K562 (cell line): ENCODE results near the gene TMSB4X. TPM values are rescaled to one million over a fixed set of nuclear protein-coding genes. Genes with fewer than 3 reads are reported as not detected.

Experiments
- ATF1 ChIP-seq, 2 experiments: fragments of 450-650 bp in 1 of 2; IDR thresholded peaks; 2 replicates each; pipeline ENCODE4 v1.6.1; 2016; ENCODE audit warnings: missing compliant biosample characterization in 1 of 2, missing genetic modification characterization in 1 of 2
- ATF3 ChIP-seq, 2 experiments: fragments of 450-650 bp in 1 of 2; sonication (generic) in 1 of 2; formaldehyde crosslinking in 1 of 2; IDR thresholded peaks in 1 of 2; conservative IDR thresholded peaks in 1 of 2; 2 replicates each; pipeline versions ENCODE4 v1.6.1 to v1.8.1; 2016 to 2023; ENCODE audit warnings: mild to moderate bottlenecking in 2 of 2, moderate library complexity in 2 of 2, inconsistent platforms in 1 of 2, missing genetic modification reagents in 1 of 2
- ATF7 ChIP-seq: fragments of 450-650 bp; IDR thresholded peaks from 2 replicates; pipeline ENCODE4 v1.7.1; 2014; ENCODE audit warnings: mild to moderate bottlenecking, moderate library complexity
- CBFA2T3 ChIP-seq: fragments of 450-650 bp; IDR thresholded peaks from 2 replicates; pipeline ENCODE4 v1.6.1; 2017
- CBX3 ChIP-seq, 2 experiments: IDR thresholded peaks; 1 replicate in 1 of 2; 2 replicates in 1 of 2; pipeline ENCODE4 v1.6.1; 2012; ENCODE audit warnings: inconsistent platforms in 2 of 2, low read length in 2 of 2, borderline replicate concordance in 1 of 2, control low read depth in 1 of 2
- DPF2 ChIP-seq: fragments of 450-650 bp; IDR thresholded peaks from 2 replicates; pipeline ENCODE4 v1.6.1; 2016
- EP300 ChIP-seq: IDR thresholded peaks from 2 replicates; pipeline ENCODE4 v1.6.1; 2012; ENCODE audit warnings: low read length, improper control_type of control experiment
- GATA2 ChIP-seq: sonication (generic); formaldehyde crosslinking; IDR thresholded peaks from 2 replicates; pipeline ENCODE4 v1.4.0; 2020; ENCODE audit warnings: mild to moderate bottlenecking, missing genetic modification reagents
- HDAC2 ChIP-seq: fragments of 450-650 bp; IDR thresholded peaks from 2 replicates; pipeline ENCODE4 v1.6.1; 2016; ENCODE audit warnings: mild to moderate bottlenecking
- ILF3 ChIP-seq: fragments of 450-650 bp; IDR thresholded peaks from 2 replicates; pipeline ENCODE4 v1.6.1; 2018; ENCODE audit warnings: antibody characterized with exemption, mild to moderate bottlenecking, moderate library complexity, borderline replicate concordance
- JUND ChIP-seq, 2 experiments: IDR thresholded peaks; 2 replicates in 1 of 2; 3 replicates in 1 of 2; pipeline ENCODE4 v1.6.1; 2011; ENCODE audit warnings: borderline replicate concordance in 2 of 2, low read depth in 2 of 2, low read length in 2 of 2, improper control_type of control experiment in 1 of 2, missing biosample characterization in 1 of 2, missing genetic modification characterization in 1 of 2, missing genetic modification reagents in 1 of 2
- KDM4B ChIP-seq, 2 experiments: fragments of 450-650 bp in 1 of 2; sonication (generic) in 1 of 2; IDR thresholded peaks; 2 replicates each; pipeline ENCODE4 v1.6.1; 2016 to 2017; ENCODE audit warnings: borderline replicate concordance in 2 of 2, antibody characterized with exemption in 1 of 2, low read depth in 1 of 2, mild to moderate bottlenecking in 1 of 2
- MNT ChIP-seq, 2 experiments: fragments of 450-650 bp; conservative IDR thresholded peaks; 2 replicates each; pipeline ENCODE4 v1.6.1; 2017; ENCODE audit warnings: mild to moderate bottlenecking in 2 of 2, moderate library complexity in 2 of 2
- MTA1 ChIP-seq: fragments of 450-650 bp; IDR thresholded peaks from 2 replicates; pipeline ENCODE4 v1.6.1; 2017; ENCODE audit warnings: borderline replicate concordance
- NFE2 ChIP-seq: IDR thresholded peaks from 2 replicates; pipeline ENCODE4 v1.6.1; 2014; ENCODE audit warnings: antibody characterized with exemption, low read depth
- POLR2G ChIP-seq: fragments of 200-400 bp; formaldehyde crosslinking; IDR thresholded peaks from 2 replicates; pipeline ENCODE4 v1.6.1; 2017; ENCODE audit warnings: low read depth, mild to moderate bottlenecking, antibody characterized with exemption, low read length, moderate library complexity
- RBM25 ChIP-seq: fragments of 200-400 bp; formaldehyde crosslinking; IDR thresholded peaks from 2 replicates; pipeline ENCODE4 v1.6.1; 2018; ENCODE audit warnings: low read length, low read depth, moderate library complexity; ENCODE audit not compliant: severe bottlenecking
- RCOR1 ChIP-seq, 2 experiments: IDR thresholded peaks; 2 replicates each; pipeline ENCODE4 v1.6.1; 2012; ENCODE audit warnings: low read depth in 2 of 2, low read length in 2 of 2, borderline replicate concordance in 1 of 2, improper control_type of control experiment in 1 of 2
- SAFB2 ChIP-seq: fragments of 200-400 bp; formaldehyde crosslinking; IDR thresholded peaks from 2 replicates; pipeline ENCODE4 v1.6.1; 2018; ENCODE audit warnings: borderline replicate concordance, low read length, low read depth, moderate library complexity; ENCODE audit not compliant: severe bottlenecking
- SMAD4 ChIP-seq: fragments of 250-450 bp; sonication (Bioruptor Pico); conservative IDR thresholded peaks from 2 replicates; pipeline ENCODE4 v1.8.0; 2021; ENCODE audit warnings: inconsistent platforms, mild to moderate bottlenecking, moderate library complexity
- STAG1 ChIP-seq: sonication (generic); formaldehyde crosslinking; IDR thresholded peaks from 2 replicates; pipeline ENCODE4 v1.5.0; 2020; ENCODE audit warnings: missing genetic modification reagents, borderline replicate concordance
- SUPT5H ChIP-seq: fragments of 450-650 bp; IDR thresholded peaks from 2 replicates; pipeline ENCODE4 v1.6.1; 2016
- TCF15 ChIP-seq: fragments of 250-450 bp; sonication (Bioruptor Pico); IDR thresholded peaks from 2 replicates; pipeline ENCODE4 v1.8.0; 2022; ENCODE audit warnings: moderate library complexity, mild to moderate bottlenecking, inconsistent platforms
- TRIM24 ChIP-seq, 2 experiments: fragments of 450-650 bp; IDR thresholded peaks; 2 replicates each; pipeline ENCODE4 v1.6.1; 2016
- WHSC1 ChIP-seq: IDR thresholded peaks from one replicate; pipeline ENCODE4 v1.6.1; 2012; ENCODE audit warnings: low read length, control low read depth, inconsistent platforms
- ZNF589 ChIP-seq: fragments of 200-800 bp; sonication (Bioruptor generic); IDR thresholded peaks from 2 replicates; pipeline ENCODE4 v1.6.1; 2016; ENCODE audit warnings: low read depth, missing genetic modification characterization, missing compliant biosample characterization
- polyA plus RNA-seq, 8 experiments: library from polyadenylated mRNA; depleted of rRNA in 4 of 8; stranded (reverse) in 5 of 8; unstranded in 3 of 8; fragments of >200 nt; fragmentation: Nextera tagmentation in 2 of 8; fragmentation: Illumina TruSeq in 1 of 8; extraction: Ambion mirVana in 2 of 8; extraction: Trizol in 1 of 8; gene quantifications; 2 replicates each; pipeline versions ENCODE4 v1.2.1 to v1.2.3, GENCODE V29; 2011 to 2014; ENCODE audit warnings: inconsistent platforms in 1 of 8, missing spikeins in 1 of 8
- total RNA-seq, 7 experiments: library from RNA; depleted of rRNA in 6 of 7; stranded (reverse); fragments of >200 nt in 6 of 7; fragmentation: Illumina TruSeq in 2 of 7; extraction: Trizol in 2 of 7; gene quantifications; 2 replicates each; pipeline versions ENCODE4 v1.2.1 to v1.2.3, GENCODE V29; 2011 to 2021; ENCODE audit warnings: low replicate concordance in 1 of 7

The TMSB4X gene
- total and polyA plus RNA-seq, 9 of the 15 experiments (the other 6 are each of a cell fraction or from before 2014, with no cell fraction given): 1,035 to 2,035 (median 1,529) TPM

- TF ChIP-seq EP300 (peak; percentile 46; the same call in 1 of the 2 replicates), ZNF589 (CRISPR knock-in tag) (0 out of 2 replicates have a peak, but pooled peaks have one; percentile 18), WHSC1 (no peak), JUND (IDR thresholded peaks at IDR 0.05; ENCODE audit: borderline replicate concordance, low read depth, low read length) (peak; percentile 47; the same call in 1 of the 2 replicates), JUND (tag; IDR thresholded peaks at IDR 0.05; ENCODE audit: borderline replicate concordance, low read depth, low read length) (peak; percentile 50; the same call in 2 of the 3 replicates), GATA2 (no peak), MNT (conservative IDR thresholded peaks at IDR 0.05) (0 out of 4 replicates have a peak, but pooled peaks of 1 of the 2 experiments have one; percentile 23), SMAD4 (CRISPR knock-in tag) (no peak), RBM25 (no peak), RCOR1 (IDR thresholded peaks at IDR 0.05; ENCODE audit: borderline replicate concordance in 1 of 2, low read depth in 2 of 2, low read length in 2 of 2) (peak in 1 of 2 experiments; percentile 29; a peak in 1 of 4 replicates), CBFA2T3 (no peak), ATF3 (IDR thresholded peaks at IDR 0.05) (peak; percentile 47; the same call in 1 of the 2 replicates), ATF3 (CRISPR knock-in tag; conservative IDR thresholded peaks at IDR 0.05) (no peak), SUPT5H (no peak), SAFB2 (no peak), ATF1 (CRISPR knock-in tag; IDR thresholded peaks at IDR 0.05) (no peak), ATF1 (tag; IDR thresholded peaks at IDR 0.05) (peak; percentile 22; the same call in 1 of the 2 replicates), STAG1 (CRISPR knock-in tag) (peak; percentile 28; the same call in 1 of the 2 replicates), TRIM24 (IDR thresholded peaks at IDR 0.05) (no peak), NFE2 (no peak), KDM4B (IDR thresholded peaks at IDR 0.05; ENCODE audit: borderline replicate concordance in 2 of 2, low read depth in 1 of 2) (no peak), HDAC2 (no peak; the same call in 1 of the 2 replicates), ILF3 (no peak), CBX3 (IDR thresholded peaks at IDR 0.05; ENCODE audit: borderline replicate concordance in 1 of 2, low read length in 2 of 2) (0 out of 3 replicates have a peak, but pooled peaks of 1 of the 2 experiments have one; percentile 46), DPF2 (peak; percentile 26; the same call in 1 of the 2 replicates), ATF7 (peak; percentile 70), POLR2G (no peak), MTA1 (peak; percentile 22; the same call in 1 of the 2 replicates), TCF15 (CRISPR knock-in tag) (no peak)
These were observed 27.9 kb upstream of the TMSB4X start (continued) for GRCh38 chrX:12946838-12947544.
